PFSK-1 (cell line): ENCODE data around the gene RASSF4.
A peak's percentile ranks its signal among the peaks of the same experiment; 100 is the strongest.

Experiments
- FOXP2 ChIP-seq: optimal IDR thresholded peaks from 2 replicates; pipeline ENCODE3; 2011; ENCODE audit warnings: borderline replicate concordance, control low read depth, inconsistent platforms; ENCODE audit not compliant: insufficient read depth; ENCODE audit errors: extremely low read length, extremely low read depth
- POLR2AphosphoS5 ChIP-seq: IDR thresholded peaks from 2 replicates; pipeline ENCODE4 v1.6.1; 2012; ENCODE audit warnings: low read depth, mild to moderate bottlenecking, control low read depth, low read length, moderate library complexity
- SIN3A ChIP-seq: IDR thresholded peaks from 2 replicates; pipeline ENCODE4 v1.6.1; 2012; ENCODE audit warnings: mild to moderate bottlenecking, low read length, moderate library complexity, borderline replicate concordance; ENCODE audit not compliant: insufficient read depth
- TAF1 ChIP-seq: IDR thresholded peaks from 2 replicates; pipeline ENCODE4 v1.6.1; 2012; ENCODE audit warnings: low read length, control low read depth, borderline replicate concordance; ENCODE audit not compliant: insufficient read depth
- TF ChIP-seq, protein P1 (sequence below), 2 experiments: IDR thresholded peaks; 2 replicates each; pipeline versions ENCODE4 v1.6.1 to v1.8.0; 2011 to 2012; ENCODE audit warnings: low read depth in 2 of 2, low read length in 2 of 2, control low read depth in 1 of 2, inconsistent platforms in 1 of 2, mild to moderate bottlenecking in 1 of 2, moderate library complexity in 1 of 2; ENCODE audit not compliant: insufficient read depth in 1 of 2

The RASSF4 gene

DNA sequence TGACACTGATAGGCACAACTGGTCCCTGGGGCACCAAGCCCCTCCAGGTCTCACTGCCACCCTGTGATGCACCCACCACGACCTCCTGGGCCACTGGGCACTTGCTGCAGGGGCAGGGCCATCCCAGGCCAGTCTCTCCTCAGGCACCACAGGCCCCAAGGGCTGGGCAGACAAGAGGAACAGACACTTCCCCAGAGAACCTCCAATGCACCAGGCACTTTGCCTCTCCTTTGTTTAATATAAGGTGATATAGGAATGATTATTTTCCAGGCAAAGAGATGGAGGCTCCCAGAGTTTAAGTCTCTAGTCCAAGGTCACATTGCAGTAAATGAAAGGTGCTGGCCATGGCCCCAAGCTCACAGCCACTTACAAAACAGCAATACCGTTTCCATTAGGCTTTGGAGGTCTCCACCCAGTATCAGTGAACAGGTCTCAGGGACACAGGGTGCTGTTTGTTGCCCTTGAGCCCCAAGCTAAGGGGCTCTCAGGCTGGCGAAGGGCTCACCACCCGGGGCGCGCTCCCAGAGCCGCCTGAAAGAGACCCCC, 14.6 kb downstream of the RASSF4 start:
- TF ChIP-seq FOXP2 (no peak), TAF1 (no peak), POLR2AphosphoS5 (no peak), SIN3A (no peak)
- TF ChIP-seq, protein P1, sequence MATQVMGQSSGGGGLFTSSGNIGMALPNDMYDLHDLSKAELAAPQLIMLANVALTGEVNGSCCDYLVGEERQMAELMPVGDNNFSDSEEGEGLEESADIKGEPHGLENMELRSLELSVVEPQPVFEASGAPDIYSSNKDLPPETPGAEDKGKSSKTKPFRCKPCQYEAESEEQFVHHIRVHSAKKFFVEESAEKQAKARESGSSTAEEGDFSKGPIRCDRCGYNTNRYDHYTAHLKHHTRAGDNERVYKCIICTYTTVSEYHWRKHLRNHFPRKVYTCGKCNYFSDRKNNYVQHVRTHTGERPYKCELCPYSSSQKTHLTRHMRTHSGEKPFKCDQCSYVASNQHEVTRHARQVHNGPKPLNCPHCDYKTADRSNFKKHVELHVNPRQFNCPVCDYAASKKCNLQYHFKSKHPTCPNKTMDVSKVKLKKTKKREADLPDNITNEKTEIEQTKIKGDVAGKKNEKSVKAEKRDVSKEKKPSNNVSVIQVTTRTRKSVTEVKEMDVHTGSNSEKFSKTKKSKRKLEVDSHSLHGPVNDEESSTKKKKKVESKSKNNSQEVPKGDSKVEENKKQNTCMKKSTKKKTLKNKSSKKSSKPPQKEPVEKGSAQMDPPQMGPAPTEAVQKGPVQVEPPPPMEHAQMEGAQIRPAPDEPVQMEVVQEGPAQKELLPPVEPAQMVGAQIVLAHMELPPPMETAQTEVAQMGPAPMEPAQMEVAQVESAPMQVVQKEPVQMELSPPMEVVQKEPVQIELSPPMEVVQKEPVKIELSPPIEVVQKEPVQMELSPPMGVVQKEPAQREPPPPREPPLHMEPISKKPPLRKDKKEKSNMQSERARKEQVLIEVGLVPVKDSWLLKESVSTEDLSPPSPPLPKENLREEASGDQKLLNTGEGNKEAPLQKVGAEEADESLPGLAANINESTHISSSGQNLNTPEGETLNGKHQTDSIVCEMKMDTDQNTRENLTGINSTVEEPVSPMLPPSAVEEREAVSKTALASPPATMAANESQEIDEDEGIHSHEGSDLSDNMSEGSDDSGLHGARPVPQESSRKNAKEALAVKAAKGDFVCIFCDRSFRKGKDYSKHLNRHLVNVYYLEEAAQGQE (IDR thresholded peaks at IDR 0.05; ENCODE audit: insufficient read depth in 1 of 2, low read depth in 2 of 2, low read length in 2 of 2): no peak

- TF ChIP-seq FOXP2: peak; percentile 44
- no peak for TF ChIP-seq SIN3A
These were observed 15.2 kb downstream of the RASSF4 start for GRCh38 chr10:44974628-44975430.

GRCh38 chr10:44975431-44976331, 16.1 kb downstream of the RASSF4 start:
- TF ChIP-seq, protein P1 (IDR thresholded peaks at IDR 0.05; ENCODE audit: insufficient read depth in 1 of 2, low read depth in 2 of 2, low read length in 2 of 2): no peak
- TF ChIP-seq SIN3A (no peak), TAF1 (no peak), POLR2AphosphoS5 (no peak), FOXP2 (no peak)

- TF ChIP-seq TAF1 (no peak), FOXP2 (no peak), SIN3A (no peak), POLR2AphosphoS5 (no peak)
- TF ChIP-seq, protein P1 (IDR thresholded peaks at IDR 0.05; ENCODE audit: insufficient read depth in 1 of 2, low read depth in 2 of 2, low read length in 2 of 2): no peak
These were observed 17.0 kb downstream of the RASSF4 start for GRCh38 chr10:44976352-44977198.
